Activated CD4-positive, alpha-beta memory T cell treated with anti-CD3 and anti-CD28 coated beads, Interleukin-2, amount 10 ng/mL, durations not matched to agents 7 days and 5 days (primary cell): Measurements from ENCODE around the gene PDZD8. TPM values are rescaled to one million over a fixed set of nuclear protein-coding genes. Genes with fewer than 3 reads are reported as not detected.
"Not testable (repeated sequence)": the region's sequence is repeated elsewhere in the genome, so short reads cannot be mapped to it uniquely, and the experiment has no call there.

Experiments
- CTCF ChIA-PET: fragments of 350-600 bp; sonication (Branson Sonifier 250); formaldehyde crosslinking; loops from one replicate; lab custom pipeline; 2021; ENCODE audit warnings: antibody characterized with exemption, inconsistent platforms; lab: Charles Lee
- POLR2A ChIA-PET: fragments of 350-600 bp; sonication (Branson Sonifier 250); formaldehyde crosslinking; loops from one replicate; lab custom pipeline; 2021; ENCODE audit warnings: antibody characterized with exemption; lab: Charles Lee
- DNase-seq: peaks from one replicate; pipeline ENCODE4 v3.0.0-alpha.2; 2020
- H3K27ac Mint-ChIP-seq: one replicate; pipeline ENCODE4 v1.8.0; 2021; ENCODE audit warnings: mild to moderate bottlenecking, mixed read lengths
- H3K27me3 Mint-ChIP-seq: one replicate; pipeline ENCODE4 v1.8.0; 2021; ENCODE audit warnings: mixed read lengths
- H3K36me3 Mint-ChIP-seq: one replicate; pipeline ENCODE4 v1.8.0; 2021; ENCODE audit warnings: low read depth, mixed read lengths
- H3K4me1 Mint-ChIP-seq: one replicate; pipeline ENCODE4 v1.8.0; 2021; ENCODE audit warnings: mixed read lengths
- H3K4me3 Mint-ChIP-seq: one replicate; pipeline ENCODE4 v1.8.0; 2021; ENCODE audit warnings: mild to moderate bottlenecking, mixed read lengths
- H3K9me3 Mint-ChIP-seq: one replicate; pipeline ENCODE4 v1.8.0; 2021; ENCODE audit warnings: mixed read lengths
- total RNA-seq, 2 experiments: library from RNA; stranded (reverse); gene quantifications; one replicate each; pipeline ENCODE4 v1.2.3, GENCODE V29; 2021

The PDZD8 gene
- total RNA-seq, 2 experiments from 2014 or later: 12.3 to 12.8 TPM

DNA sequence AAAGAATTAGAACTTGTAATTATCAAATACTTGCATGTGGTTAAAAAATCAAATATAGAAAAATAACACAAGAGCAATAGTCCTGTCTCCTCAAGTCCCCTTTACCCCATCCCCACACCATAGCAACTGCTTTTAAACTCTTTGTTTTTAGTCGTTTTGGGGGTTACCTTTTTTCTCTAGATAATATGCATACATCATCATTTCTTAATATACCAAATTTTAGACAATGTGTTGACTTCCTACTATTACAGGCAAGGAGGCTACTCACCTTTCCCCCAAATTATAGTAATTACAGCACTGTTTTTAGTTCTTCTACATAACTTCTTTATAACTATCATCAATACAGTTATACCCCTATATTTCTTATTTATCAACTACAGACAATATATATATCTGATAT lies 77.0 kb downstream of the PDZD8 start:
- Mint-ChIP-seq H3K4me3 (no peak overlapping the region), H3K4me1 (no peaks in the 10 kb centered on the region), H3K36me3 (peaks cover 10% of the 10 kb centered on the region), H3K27me3 (no peaks in the 10 kb centered on the region), H3K9me3 (peaks cover 7% of the 10 kb centered on the region), H3K27ac (no peak overlapping the region)
- CTCF ChIA-PET: no interaction called here
- DNase-seq: no peak
- POLR2A ChIA-PET: no interaction called here

- CTCF ChIA-PET: no interaction called here
- no peaks in the 10 kb centered on the region for H3K9me3 Mint-ChIP-seq
- POLR2A ChIA-PET: no interaction called here
Observed at GRCh38 chr10:117294735-117295134, 80.5 kb downstream of the PDZD8 start.

GRCh38 chr10:117294039-117294645 lies 81.1 kb downstream of the PDZD8 start:
- no peak overlapping the region for H3K27ac Mint-ChIP-seq

More at GRCh38 chr10:117294735-117295134, 80.5 kb downstream of the PDZD8 start:
- Mint-ChIP-seq H3K4me1 (no peaks in the 10 kb centered on the region), H3K27me3 (no peaks in the 10 kb centered on the region), H3K36me3 (no peaks in the 10 kb centered on the region), H3K4me3 (no peak overlapping the region), H3K27ac (no peak overlapping the region)
- DNase-seq: no peak

GRCh38 chr10:117290872-117291271 lies 84.4 kb downstream of the PDZD8 start:
- H3K4me1 Mint-ChIP-seq, H3K9me3 Mint-ChIP-seq, H3K4me3 Mint-ChIP-seq, H3K27ac Mint-ChIP-seq, H3K27me3 Mint-ChIP-seq, H3K36me3 Mint-ChIP-seq, CTCF ChIA-PET, DNase-seq, POLR2A ChIA-PET: not testable (repeated sequence)

More at GRCh38 chr10:117294039-117294645, 81.1 kb downstream of the PDZD8 start:
- Mint-ChIP-seq H3K36me3 (peaks cover 6% of the 10 kb centered on the region), H3K4me3 (no peak overlapping the region), H3K9me3 (no peaks in the 10 kb centered on the region), H3K4me1 (no peaks in the 10 kb centered on the region), H3K27me3 (no peaks in the 10 kb centered on the region)
- ChIA-PET POLR2A (no interaction called here), CTCF (no interaction called here)
- no peak for DNase-seq

DNA sequence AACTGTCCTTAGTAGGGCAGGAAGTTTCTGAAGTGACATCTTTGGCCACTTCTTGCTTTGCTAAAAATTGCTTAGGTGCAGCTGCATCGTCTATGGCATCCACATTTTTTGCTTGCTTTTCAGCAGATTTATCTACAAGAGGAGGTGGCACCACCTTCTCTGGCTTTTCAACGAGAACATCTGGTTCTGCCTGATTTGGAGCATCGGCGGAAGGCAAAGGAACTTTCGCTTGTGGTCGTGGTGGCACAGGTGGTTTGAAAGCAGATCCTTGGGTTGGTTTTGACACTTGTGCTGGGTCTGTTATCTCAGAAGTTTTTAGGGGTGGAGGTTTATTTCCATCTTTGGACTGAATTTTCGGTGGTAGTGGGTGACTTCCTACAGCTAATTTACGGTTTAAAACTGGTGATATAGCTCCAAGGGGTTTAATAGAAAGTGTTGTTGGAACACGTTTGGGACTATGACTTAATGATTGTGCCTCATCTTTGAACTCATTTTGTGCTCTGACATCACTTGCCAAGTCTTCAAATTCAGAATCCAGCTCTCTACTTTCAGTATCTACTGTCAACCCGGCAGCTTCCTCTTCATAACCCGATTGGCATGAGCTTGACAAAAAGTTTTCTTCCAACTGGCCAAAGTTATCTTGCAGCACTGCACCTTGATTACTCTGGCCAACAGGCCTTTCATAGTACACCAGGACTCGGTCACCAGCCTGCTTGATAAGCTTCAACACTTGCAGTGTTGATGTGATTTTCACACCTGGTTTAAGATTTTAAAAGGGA lies 90.3 kb downstream of the PDZD8 start:
- H3K4me3 Mint-ChIP-seq: no peak overlapping the region
- ChIA-PET POLR2A (no interaction called here), CTCF (interaction anchor here (2.2 kb wide), 1 partner anchor 35 kb away, joined by 6 read pairs; no protein-coding TSS in a partner anchor)
- no peak for DNase-seq
- H3K9me3 Mint-ChIP-seq: no peaks in the 10 kb centered on the region
- no peaks in the 10 kb centered on the region for H3K4me1 Mint-ChIP-seq
- H3K36me3 Mint-ChIP-seq: peaks cover 16% of the 10 kb centered on the region
- H3K27ac Mint-ChIP-seq: no peak overlapping the region
- no peaks in the 10 kb centered on the region for H3K27me3 Mint-ChIP-seq

DNA sequence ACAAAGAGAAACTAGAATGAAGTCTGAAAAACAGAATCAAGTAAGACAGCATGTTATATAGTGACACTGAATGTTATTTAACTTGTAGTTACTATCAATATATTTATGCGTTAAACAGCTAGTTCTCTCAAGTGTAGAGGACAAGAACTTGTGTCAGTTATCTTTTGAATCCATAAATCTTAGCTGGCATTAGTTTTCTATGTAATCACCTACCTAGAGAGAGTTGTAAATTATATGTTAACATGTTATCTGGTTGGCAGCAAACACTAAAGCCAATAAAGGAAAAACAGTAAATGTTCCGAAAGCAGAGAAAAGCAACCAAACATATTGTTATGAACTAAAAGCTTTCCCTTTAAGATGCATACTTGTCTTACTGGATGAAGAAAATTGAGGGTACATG lies 97.6 kb downstream of the PDZD8 start:
- no peaks in the 10 kb centered on the region for H3K36me3 Mint-ChIP-seq
- H3K27ac Mint-ChIP-seq: no peak overlapping the region
- H3K4me3 Mint-ChIP-seq: no peak overlapping the region
- no peaks in the 10 kb centered on the region for H3K9me3 Mint-ChIP-seq
- no peaks in the 10 kb centered on the region for H3K27me3 Mint-ChIP-seq
- ChIA-PET CTCF (interaction anchor here (1.2 kb wide), 1 partner anchor 61 kb away, joined by 3 read pairs; no protein-coding TSS in a partner anchor), POLR2A (no interaction called here)
- no peak for DNase-seq
- H3K4me1 Mint-ChIP-seq: no peaks in the 10 kb centered on the region

GRCh38 chr10:117275121-117275520 lies 100.1 kb downstream of the PDZD8 start:
- Mint-ChIP-seq H3K36me3 (no peaks in the 10 kb centered on the region), H3K4me3 (no peak overlapping the region), H3K4me1 (no peaks in the 10 kb centered on the region), H3K9me3 (no peaks in the 10 kb centered on the region), H3K27ac (no peak overlapping the region), H3K27me3 (no peaks in the 10 kb centered on the region)
- no peak for DNase-seq
- CTCF ChIA-PET: interaction anchor here (1.8 kb wide), 1 partner anchor 59 kb away, joined by 5 read pairs; no protein-coding TSS in a partner anchor
- POLR2A ChIA-PET: no interaction called here

- Mint-ChIP-seq H3K36me3 (no peaks in the 10 kb centered on the region), H3K4me3 (no peak overlapping the region), H3K4me1 (no peaks in the 10 kb centered on the region), H3K27me3 (no peaks in the 10 kb centered on the region), H3K9me3 (no peaks in the 10 kb centered on the region), H3K27ac (no peak overlapping the region)
- ChIA-PET POLR2A (no interaction called here), CTCF (interaction anchor here (1.8 kb wide), 1 partner anchor 58 kb away, joined by 5 read pairs; no protein-coding TSS in a partner anchor)
- DNase-seq: no peak
Observed at GRCh38 chr10:117274509-117274908, 100.7 kb downstream of the PDZD8 start.

DNA sequence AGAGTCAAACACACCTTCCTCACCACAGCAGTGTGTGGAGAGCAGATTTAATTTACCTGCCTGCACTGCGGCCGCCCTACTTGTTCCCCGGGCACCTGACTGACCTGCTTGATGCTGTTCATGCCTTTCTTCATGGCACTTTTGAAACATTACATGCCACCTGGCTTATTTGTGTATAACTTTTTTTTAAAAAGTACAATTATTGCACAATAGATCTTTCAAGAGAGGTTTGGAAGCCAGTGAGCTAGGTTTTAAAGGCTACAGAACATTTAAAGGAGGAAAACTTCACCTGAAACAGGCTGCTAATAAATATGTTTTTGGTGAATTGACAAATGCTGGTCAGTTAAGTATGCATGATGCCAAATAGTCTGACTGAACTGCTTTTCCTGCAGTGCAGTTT lies 101.3 kb downstream of the PDZD8 start:
- POLR2A ChIA-PET: no interaction called here
- H3K27me3 Mint-ChIP-seq: no peaks in the 10 kb centered on the region
- no peak overlapping the region for H3K27ac Mint-ChIP-seq
- no peak overlapping the region for H3K4me3 Mint-ChIP-seq
- no peak for DNase-seq
- no peaks in the 10 kb centered on the region for H3K4me1 Mint-ChIP-seq
- no peaks in the 10 kb centered on the region for H3K36me3 Mint-ChIP-seq
- no peaks in the 10 kb centered on the region for H3K9me3 Mint-ChIP-seq
- CTCF ChIA-PET: no interaction called here

DNA sequence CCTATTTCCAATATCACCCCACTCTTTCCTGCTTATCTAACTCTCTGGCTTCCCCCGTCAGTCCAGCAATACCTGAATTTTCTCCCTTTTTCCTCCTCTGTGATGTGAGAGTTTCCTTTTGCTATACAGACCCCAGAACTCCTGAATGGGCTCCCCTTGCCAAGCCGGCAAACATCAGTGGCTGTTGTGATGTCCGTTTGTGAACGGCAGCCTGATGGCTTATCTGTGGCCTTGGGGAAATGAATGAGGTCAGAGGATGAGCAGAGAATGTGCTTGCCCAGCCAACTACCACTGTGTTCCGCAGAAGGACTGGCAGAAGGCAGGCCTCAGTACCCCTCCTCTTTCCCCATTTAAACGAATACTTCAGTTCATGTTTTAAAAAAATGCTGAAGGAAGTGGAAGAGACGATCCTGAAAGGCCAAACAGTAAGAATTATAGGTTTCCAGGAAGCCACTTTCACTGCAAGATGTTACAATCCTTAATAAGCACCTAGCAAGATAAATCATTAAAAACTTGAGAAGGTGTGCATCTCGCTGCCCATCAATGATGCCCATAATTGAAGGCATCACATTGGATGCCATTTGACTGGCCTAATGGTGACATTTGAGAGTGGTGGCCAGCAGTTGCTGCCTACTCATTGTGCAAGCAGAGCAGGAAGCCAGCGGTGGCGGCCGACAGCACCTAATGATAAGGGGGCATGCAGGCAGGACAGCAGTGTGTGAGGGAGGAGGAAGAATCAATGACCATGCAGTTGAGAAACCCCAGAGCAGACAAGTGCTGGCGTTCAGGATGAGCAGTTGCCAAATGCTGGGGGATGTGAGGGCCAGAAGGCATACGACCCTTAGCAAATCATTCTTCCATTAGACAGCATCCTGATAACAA lies 102.8 kb downstream of the PDZD8 start:
- no peaks in the 10 kb centered on the region for H3K9me3 Mint-ChIP-seq
- ChIA-PET CTCF (no interaction called here), POLR2A (interaction anchor here (0.7 kb wide), 1 partner anchor 28 kb away, joined by 3 read pairs; no protein-coding TSS in a partner anchor)
- no peak overlapping the region for H3K27ac Mint-ChIP-seq
- no peaks in the 10 kb centered on the region for H3K4me1 Mint-ChIP-seq
- no peaks in the 10 kb centered on the region for H3K27me3 Mint-ChIP-seq
- H3K4me3 Mint-ChIP-seq: no peak overlapping the region
- no peak for DNase-seq
- no peaks in the 10 kb centered on the region for H3K36me3 Mint-ChIP-seq

DNA sequence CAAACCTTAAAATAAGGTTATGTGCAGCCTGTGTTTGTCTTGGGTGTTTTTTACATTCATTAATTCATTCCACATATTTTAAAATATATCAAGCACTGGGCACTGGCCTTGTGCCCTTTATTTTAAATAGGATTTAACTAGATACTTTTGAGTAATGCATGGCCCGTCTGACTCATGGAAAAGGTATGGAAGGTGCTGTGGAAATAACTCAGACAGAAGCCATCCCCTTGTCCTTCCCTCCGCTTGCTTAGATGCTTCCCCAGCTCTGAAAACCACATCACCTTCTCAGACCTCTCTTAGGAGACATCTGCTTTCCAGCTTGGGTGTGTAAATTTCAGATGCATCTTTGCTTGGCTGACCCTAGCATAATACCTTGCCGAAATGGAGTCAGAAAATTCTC lies 103.8 kb downstream of the PDZD8 start:
- ChIA-PET CTCF (no interaction called here), POLR2A (no interaction called here)
- no peaks in the 10 kb centered on the region for H3K36me3 Mint-ChIP-seq
- no peaks in the 10 kb centered on the region for H3K4me1 Mint-ChIP-seq
- no peaks in the 10 kb centered on the region for H3K9me3 Mint-ChIP-seq
- no peak for DNase-seq
- no peak overlapping the region for H3K4me3 Mint-ChIP-seq
- no peaks in the 10 kb centered on the region for H3K27me3 Mint-ChIP-seq
- H3K27ac Mint-ChIP-seq: no peak overlapping the region

DNA sequence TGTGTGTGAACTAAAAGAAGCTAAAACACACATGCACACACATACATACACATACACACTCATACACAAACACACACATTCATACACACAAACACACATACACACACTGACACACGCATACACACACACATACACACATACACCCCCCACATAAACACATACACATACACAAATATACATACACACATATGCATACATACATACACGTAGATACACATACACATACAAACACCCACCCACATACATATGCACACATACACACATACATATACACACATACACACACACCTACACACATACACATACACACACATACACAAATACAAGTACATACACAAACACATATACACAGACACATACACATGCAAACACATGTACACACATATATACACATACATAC lies 106.3 kb downstream of the PDZD8 start:
- no peak overlapping the region for H3K27ac Mint-ChIP-seq
- no peaks in the 10 kb centered on the region for H3K4me1 Mint-ChIP-seq
- H3K27me3 Mint-ChIP-seq: no peaks in the 10 kb centered on the region
- no peak for DNase-seq
- H3K4me3 Mint-ChIP-seq: no peak overlapping the region
- ChIA-PET CTCF (no interaction called here), POLR2A (no interaction called here)
- no peaks in the 10 kb centered on the region for H3K36me3 Mint-ChIP-seq
- no peaks in the 10 kb centered on the region for H3K9me3 Mint-ChIP-seq

DNA sequence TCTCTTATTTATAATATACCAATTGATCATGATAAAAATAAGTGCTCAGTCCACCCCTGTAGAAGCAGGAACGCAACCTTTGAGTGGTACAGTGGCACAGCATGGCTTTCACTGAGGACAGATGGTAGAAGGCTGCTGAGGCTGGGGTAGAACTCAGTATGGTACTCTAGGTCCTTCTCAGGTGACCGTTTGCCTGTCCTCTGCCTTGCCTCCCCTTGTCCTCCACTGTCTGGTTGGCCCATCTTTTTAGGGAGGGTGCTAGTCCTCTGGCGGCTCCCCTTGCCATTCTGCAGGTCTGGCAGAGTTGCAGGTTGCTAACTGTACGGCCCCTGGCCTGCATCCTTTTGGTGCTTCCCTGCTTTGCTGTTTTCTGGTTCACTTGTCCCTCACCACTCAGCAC lies 107.0 kb downstream of the PDZD8 start:
- H3K4me1 Mint-ChIP-seq: no peaks in the 10 kb centered on the region
- H3K9me3 Mint-ChIP-seq: no peaks in the 10 kb centered on the region
- no peaks in the 10 kb centered on the region for H3K36me3 Mint-ChIP-seq
- no peak for DNase-seq
- POLR2A ChIA-PET: no interaction called here
- CTCF ChIA-PET: interaction anchor here (2.2 kb wide), 1 partner anchor 51 kb away, joined by 9 read pairs; no protein-coding TSS in a partner anchor
- H3K27ac Mint-ChIP-seq: no peak overlapping the region
- H3K27me3 Mint-ChIP-seq: no peaks in the 10 kb centered on the region
- no peak overlapping the region for H3K4me3 Mint-ChIP-seq
